Liver (tissue), 3 donors: ENCODE results near the gene SFMBT2.

Experiments used
- CTCF ChIP-seq: fragments of 150-350 bp; IDR thresholded peaks from 2 replicates; pipeline ENCODE4 v1.5.1; 2017; ENCODE audit warnings: improper control_type of control experiment, low read depth, low read length; ENCODE audit not compliant: missing input control
- EGR1 ChIP-seq, 2 donors: IDR thresholded peaks; 2 replicates each; pipeline ENCODE4 v1.6.1; 2016 to 2018; ENCODE audit warnings: antibody characterized with exemption in 2 of 2, low read depth in 2 of 2
- FOXA2 ChIP-seq: IDR thresholded peaks from 2 replicates; pipeline ENCODE4 v1.6.1; 2016; ENCODE audit warnings: antibody characterized with exemption
- GABPA ChIP-seq, 2 donors: IDR thresholded peaks in 1 of 2; conservative IDR thresholded peaks in 1 of 2; 2 replicates each; pipeline ENCODE4 v1.6.1; 2016; ENCODE audit warnings: antibody characterized with exemption in 2 of 2, mild to moderate bottlenecking in 1 of 2, moderate library complexity in 1 of 2
- JUND ChIP-seq, 2 donors: IDR thresholded peaks; 2 replicates each; pipeline ENCODE4 v1.6.1; 2016; ENCODE audit warnings: antibody characterized with exemption in 2 of 2
- MAX ChIP-seq: IDR thresholded peaks from 2 replicates; pipeline ENCODE4 v1.6.1; 2016; ENCODE audit warnings: antibody characterized with exemption
- RAD21 ChIP-seq, 2 donors: IDR thresholded peaks; 2 replicates each; pipeline ENCODE4 v1.6.1; 2016; ENCODE audit warnings: antibody characterized with exemption in 2 of 2, mild to moderate bottlenecking in 2 of 2
- REST ChIP-seq: IDR thresholded peaks from 2 replicates; pipeline ENCODE4 v1.6.1; 2016; ENCODE audit warnings: antibody characterized with exemption, mild to moderate bottlenecking
- RXRA ChIP-seq, 2 donors: IDR thresholded peaks; 2 replicates each; pipeline ENCODE4 v1.6.1; 2017 to 2018; ENCODE audit warnings: antibody characterized with exemption in 2 of 2, mild to moderate bottlenecking in 1 of 2
- SP1 ChIP-seq: IDR thresholded peaks from 2 replicates; pipeline ENCODE4 v1.6.1; 2018; ENCODE audit warnings: antibody characterized with exemption, mild to moderate bottlenecking
- TAF1 ChIP-seq: conservative IDR thresholded peaks from 2 replicates; pipeline ENCODE4 v1.6.1; 2016; ENCODE audit warnings: antibody characterized with exemption, mild to moderate bottlenecking
- YY1 ChIP-seq: IDR thresholded peaks from 2 replicates; pipeline ENCODE4 v1.6.1; 2016; ENCODE audit warnings: antibody characterized with exemption, mild to moderate bottlenecking
- donor health status: healthy.
- donor health status: healthy.

- TF ChIP-seq FOXA2 (no peak), CTCF (no peak), RAD21 (IDR thresholded peaks at IDR 0.05) (no peak), JUND (IDR thresholded peaks at IDR 0.05) (no peak), SP1 (no peak), EGR1 (IDR thresholded peaks at IDR 0.05; ENCODE audit: low read depth in 2 of 2) (no peak), REST (no peak), GABPA (IDR thresholded peaks at IDR 0.05 in 1 of 2, conservative IDR thresholded peaks at IDR 0.05 in 1 of 2) (no peak), YY1 (no peak), TAF1 (no peak), RXRA (IDR thresholded peaks at IDR 0.05) (no peak), MAX (no peak)
Measured at GRCh38 chr10:7171825-7172224, 239.0 kb downstream of the SFMBT2 start.
